Esophagus squamous epithelium (tissue), 4 donors: ENCODE measurements around the gene LASP1NB. TPM values are rescaled to one million over a fixed set of nuclear protein-coding genes. Genes with fewer than 3 reads are reported as not detected.

ENCODE experiments used
- small RNA-seq, 4 donors: library from RNA; depleted of rRNA; stranded (forward); fragments of <200 nt; gene quantifications; one replicate each; pipeline ENCODE3, GENCODE V24; 2016
- total RNA-seq, 4 donors: library from RNA; depleted of rRNA; stranded (reverse); fragments of >200 nt; gene quantifications; one replicate each; pipeline ENCODE4 v1.1.0, GENCODE V29; 2016

LASP1NB gene

Small RNA genes within 50 kb of the gene (small RNA-seq; reads per million reads assigned to genes)
- gene MIR6779, result 0 to 0.07 (median 0) reads per million in 4 donors

Other genes starting within 250 kb of the LASP1NB start
- 10 to 100 TPM; 30.6 to 79.7 (median 35.1) TPM for gene MLLT6, start 220.3 kb upstream of the LASP1NB start, total RNA-seq
- 1 to 10 TPM; 4.9 to 8.3 (median 7.8) TPM for gene CISD3, start 195.3 kb upstream of the LASP1NB start, total RNA-seq
- 10 to 100 TPM in 1 of 4 donors, 1 to 10 TPM in 3; 2.5 to 11.8 (median 3.4) TPM for gene PCGF2, start 177.3 kb upstream of the LASP1NB start, total RNA-seq
- gene PSMB3, start 172.9 kb upstream of the LASP1NB start, total RNA-seq, result 100 to 1,000 TPM; 128 to 177 (median 145) TPM
- gene PIP4K2B, start 126.1 kb upstream of the LASP1NB start, total RNA-seq, result 10 to 100 TPM; 14.4 to 32.6 (median 24.1) TPM
- gene CWC25, start 100.3 kb upstream of the LASP1NB start, total RNA-seq, result 10 to 100 TPM in 3 of 4 donors, 1 to 10 TPM in 1; 9.4 to 25.9 (median 16.8) TPM
- 1,000 to 10,000 TPM in 3 of 4 donors, 100 to 1,000 TPM in 1; 998 to 2,109 (median 1,205) TPM for gene RPL23, start 71.9 kb upstream of the LASP1NB start, total RNA-seq
- 10 to 100 TPM; 44.3 to 66.0 (median 51.9) TPM for gene LASP1, start 55.6 kb upstream of the LASP1NB start, total RNA-seq
- gene FBXO47, start 41.8 kb downstream of the LASP1NB start, total RNA-seq, result not detected
- gene PLXDC1, start 226.0 kb downstream of the LASP1NB start, total RNA-seq, result 1 to 10 TPM; 1.2 to 7.2 (median 4.6) TPM
- not detected for gene ARL5C, start 240.5 kb downstream of the LASP1NB start, total RNA-seq